ENCODE data around the gene MDM1. TPM values are rescaled to one million over a fixed set of nuclear protein-coding genes. Genes with fewer than 3 reads are reported as not detected.

Gene MDM1
- total and polyA plus RNA-seq, 2 of the 13 experiments (the other 11 are each of a cell fraction or from before 2014, with no cell fraction given), result 4.6 to 15.2 TPM

GRCh38 chr12:68331869-68332727 is at the start of gene MDM1 (continued):
- TF ChIP-seq CREM (IDR thresholded peaks at IDR 0.05), result peak; percentile 39; the same call in 1 of the 2 replicates
- no peak for TF ChIP-seq CREM (CRISPR knock-in tag; IDR thresholded peaks at IDR 0.05)
- TF ChIP-seq HMGXB4 (CRISPR knock-in tag; IDR thresholded peaks at IDR 0.05; ENCODE audit: borderline replicate concordance in 1 of 2, low read depth in 1 of 2), result no peak
- TF ChIP-seq MYNN (CRISPR knock-in tag; IDR thresholded peaks at IDR 0.05; ENCODE audit: low read depth), result no peak
- no peak for TF ChIP-seq HES4 (CRISPR knock-in tag; IDR thresholded peaks at IDR 0.05; ENCODE audit: borderline replicate concordance)
- no peak for TF ChIP-seq ZNF841 (CRISPR knock-in tag; IDR thresholded peaks at IDR 0.05; ENCODE audit: borderline replicate concordance)
- no peak for TF ChIP-seq ZNF570 (CRISPR knock-in tag; IDR thresholded peaks at IDR 0.05; ENCODE audit: borderline replicate concordance)
- no peak for TF ChIP-seq MLX (CRISPR knock-in tag; IDR thresholded peaks at IDR 0.05)
- TF ChIP-seq BCL6 (CRISPR knock-in tag; IDR thresholded peaks at IDR 0.05), result no peak
- no peak for TF ChIP-seq HOXA5 (CRISPR knock-in tag; IDR thresholded peaks at IDR 0.05)
- TF ChIP-seq TOPORS (CRISPR knock-in tag; IDR thresholded peaks at IDR 0.05), result no peak
- TF ChIP-seq MATR3 (CRISPR knock-in tag; IDR thresholded peaks at IDR 0.05), result no peak
- no peak for TF ChIP-seq ZNF562 (CRISPR knock-in tag; IDR thresholded peaks at IDR 0.05; ENCODE audit: borderline replicate concordance)
- peak; percentile 38; the same call in 1 of the 2 replicates for TF ChIP-seq ZNF317 (CRISPR knock-in tag; IDR thresholded peaks at IDR 0.05)
- TF ChIP-seq ZFP37 (CRISPR knock-in tag; IDR thresholded peaks at IDR 0.05; ENCODE audit: borderline replicate concordance), result no peak
